T follicular helper cell (primary cell): ENCODE results near the gene PPFIA1.
"Not testable (repeated sequence)": the region's sequence is repeated elsewhere in the genome, so short reads cannot be mapped to it uniquely, and the experiment has no call there.

Experiments used
- DNase-seq: peaks from one replicate; pipeline ENCODE4 v3.0.0-alpha.2; 2020; ENCODE audit warnings: low read depth

PPFIA1 gene

DNA sequence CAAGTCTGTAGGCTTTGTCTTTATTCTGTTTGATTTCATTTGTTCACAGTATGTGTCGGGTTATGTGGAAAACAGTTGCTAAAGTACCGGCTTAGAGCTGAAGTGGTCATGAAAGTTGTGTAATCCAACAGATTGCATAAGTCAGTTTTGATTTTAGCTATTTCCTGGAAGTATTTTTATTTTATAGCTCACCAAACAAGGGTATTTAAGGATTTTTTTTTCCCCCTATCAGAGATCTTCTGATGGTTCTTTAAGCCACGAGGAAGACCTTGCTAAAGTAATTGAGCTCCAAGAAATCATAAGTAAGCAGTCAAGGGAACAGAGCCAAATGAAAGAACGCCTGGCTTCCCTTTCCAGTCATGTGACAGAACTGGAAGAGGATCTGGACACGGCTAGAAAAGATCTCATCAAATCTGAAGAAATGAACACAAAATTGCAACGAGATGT is 55.9 kb downstream of the PPFIA1 start:
- no peak for DNase-seq

- no peak for DNase-seq
Observed at GRCh38 chr11:70326833-70327232, 56.3 kb downstream of the PPFIA1 start.

- no peak for DNase-seq
Observed at GRCh38 chr11:70327717-70328116, 57.2 kb downstream of the PPFIA1 start.

GRCh38 chr11:70328556-70328955 is 58.1 kb downstream of the PPFIA1 start:
- no peak for DNase-seq

DNA sequence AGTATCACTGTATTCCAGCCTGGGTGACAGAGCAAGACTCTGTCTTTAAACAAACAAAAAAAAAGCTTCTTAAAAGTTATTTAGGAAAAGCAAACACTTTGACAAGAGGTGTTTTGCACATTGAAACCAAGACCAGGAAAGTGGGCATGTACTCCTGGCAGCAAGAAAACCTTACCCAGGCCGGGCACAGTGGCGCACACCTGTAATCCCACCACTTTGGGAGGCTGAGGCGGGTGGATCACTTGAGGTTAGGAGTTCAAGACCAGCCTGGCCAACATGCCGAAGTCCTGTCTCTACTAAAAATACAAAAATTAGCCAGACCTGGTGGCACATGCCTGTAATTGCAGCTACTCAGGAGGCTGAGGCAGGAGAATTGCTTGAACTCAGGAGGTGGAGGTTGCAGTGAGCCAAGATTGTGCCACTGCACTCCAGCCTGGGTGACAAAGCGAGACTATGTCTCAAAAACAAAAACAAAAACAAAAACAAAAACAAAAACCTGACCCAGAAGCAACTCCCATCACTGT is 60.9 kb downstream of the PPFIA1 start:
- not testable (repeated sequence) for DNase-seq

- no peak for DNase-seq
Observed at GRCh38 chr11:70331901-70332300, 61.4 kb downstream of the PPFIA1 start.

GRCh38 chr11:70332567-70332966 is 62.1 kb downstream of the PPFIA1 start:
- no peak for DNase-seq

DNA sequence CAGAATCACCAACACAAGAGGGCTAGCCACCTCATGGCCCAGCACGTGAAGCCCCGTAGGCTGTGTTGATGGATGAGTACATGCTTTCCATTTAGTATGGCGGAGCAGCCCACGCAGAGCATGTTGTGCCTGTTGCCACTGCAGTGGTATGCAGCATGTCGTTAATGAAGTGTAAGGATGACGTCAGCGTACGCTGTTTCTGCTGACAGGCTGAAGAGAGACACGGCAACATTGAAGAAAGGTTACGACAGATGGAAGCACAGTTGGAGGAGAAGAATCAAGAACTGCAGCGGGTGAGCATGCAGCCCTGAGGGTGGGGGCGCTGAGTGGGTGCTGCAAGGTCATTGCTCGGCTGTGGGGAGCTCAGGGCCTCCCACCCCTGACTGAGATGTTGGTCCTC is 62.8 kb downstream of the PPFIA1 start:
- no peak for DNase-seq

DNA sequence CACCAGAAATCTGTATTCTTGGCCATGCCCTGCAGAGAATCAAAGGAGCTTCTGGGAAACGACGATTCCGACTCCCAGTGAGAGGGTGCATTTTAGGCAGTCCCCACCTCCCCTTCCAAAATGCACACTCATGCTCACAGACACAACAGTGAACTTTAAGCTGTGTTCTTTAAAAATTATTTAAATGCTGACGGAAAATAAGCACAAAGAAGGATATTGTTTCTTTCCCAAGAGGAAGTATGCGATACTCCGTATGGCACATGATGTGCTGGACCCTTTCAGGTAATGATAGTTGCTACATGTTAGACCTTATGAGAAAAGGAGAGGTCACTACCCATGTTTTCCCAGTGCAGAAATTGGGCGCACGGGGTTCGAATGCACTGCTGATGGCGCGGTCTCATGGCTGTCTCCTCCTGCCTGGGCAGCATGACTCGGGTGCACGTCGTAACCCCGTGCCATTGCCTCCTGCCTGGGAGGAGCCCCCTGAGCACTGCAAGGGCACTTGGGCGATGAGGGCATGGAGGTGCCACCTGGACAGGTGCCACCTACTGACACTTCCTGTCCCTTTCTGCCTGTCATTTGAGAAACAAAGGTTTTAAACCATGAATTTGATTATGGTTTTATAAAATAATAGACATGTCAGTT is 64.0 kb downstream of the PPFIA1 start:
- no peak for DNase-seq

- DNase-seq: no peak
Observed at GRCh38 chr11:70335511-70335910, 65.0 kb downstream of the PPFIA1 start.

DNA sequence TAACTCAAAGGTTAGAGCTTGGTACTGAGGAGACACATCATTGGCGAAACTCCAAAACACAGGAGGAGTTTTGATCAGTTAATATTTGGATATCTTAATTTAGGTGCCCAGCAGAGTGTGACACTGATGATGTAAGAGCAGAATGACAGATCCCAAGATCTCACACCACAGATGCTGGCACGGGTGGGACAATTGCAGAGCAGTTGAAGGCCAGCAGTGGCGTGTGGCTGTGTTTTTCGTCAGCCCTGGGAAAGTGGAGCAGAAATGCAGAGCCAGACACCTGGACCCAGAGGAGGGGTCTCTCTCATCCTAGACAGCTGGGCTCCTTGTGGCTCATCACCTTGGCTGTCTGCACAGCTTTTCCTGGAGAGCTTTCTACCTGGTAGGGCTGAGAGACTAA is 68.1 kb downstream of the PPFIA1 start:
- no peak for DNase-seq

DNA sequence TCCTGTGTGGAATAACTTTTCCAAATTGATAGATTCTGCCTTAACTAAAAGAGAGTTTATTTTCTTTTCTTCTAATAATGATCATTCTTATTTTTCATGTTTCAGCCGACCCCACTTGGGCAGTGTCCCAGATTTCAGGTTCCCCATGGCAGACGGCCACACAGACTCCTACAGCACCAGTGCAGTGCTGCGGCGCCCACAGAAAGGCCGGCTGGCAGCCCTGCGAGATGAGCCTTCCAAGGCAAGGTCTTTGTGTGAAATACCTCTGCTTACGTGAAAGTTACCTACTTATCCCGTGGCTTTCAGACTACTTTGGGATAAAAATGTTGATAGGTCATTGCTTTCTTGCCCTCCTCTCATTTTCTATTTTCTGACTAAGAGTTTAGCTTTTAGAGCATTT is 68.6 kb downstream of the PPFIA1 start:
- DNase-seq: no peak

GRCh38 chr11:70341881-70342429 is 71.5 kb downstream of the PPFIA1 start:
- DNase-seq: no peak

- no peak for DNase-seq
Observed at GRCh38 chr11:70343636-70344035, 73.1 kb downstream of the PPFIA1 start.

DNA sequence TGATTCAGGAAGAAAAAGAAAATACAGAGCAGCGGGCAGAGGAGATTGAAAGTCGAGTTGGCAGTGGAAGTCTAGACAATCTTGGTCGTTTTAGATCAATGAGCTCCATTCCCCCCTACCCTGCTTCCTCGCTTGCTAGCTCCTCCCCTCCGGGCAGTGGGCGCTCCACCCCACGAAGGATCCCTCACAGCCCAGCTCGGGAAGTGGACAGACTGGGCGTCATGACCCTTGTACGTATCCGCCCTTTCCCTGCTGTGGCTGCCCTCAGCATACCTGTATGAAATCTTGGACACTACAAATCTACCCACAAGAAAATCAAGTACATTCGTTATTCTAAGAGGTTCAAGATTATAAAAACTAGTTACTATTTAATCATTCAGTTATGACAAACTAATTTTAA is 77.7 kb downstream of the PPFIA1 start:
- no peak for DNase-seq

- DNase-seq: no peak
Observed at GRCh38 chr11:70348608-70349007, 78.1 kb downstream of the PPFIA1 start.

- no peak for DNase-seq
Observed at GRCh38 chr11:70351646-70352045, 81.2 kb downstream of the PPFIA1 start.

GRCh38 chr11:70352100-70352499 is 81.6 kb downstream of the PPFIA1 start:
- no peak for DNase-seq

DNA sequence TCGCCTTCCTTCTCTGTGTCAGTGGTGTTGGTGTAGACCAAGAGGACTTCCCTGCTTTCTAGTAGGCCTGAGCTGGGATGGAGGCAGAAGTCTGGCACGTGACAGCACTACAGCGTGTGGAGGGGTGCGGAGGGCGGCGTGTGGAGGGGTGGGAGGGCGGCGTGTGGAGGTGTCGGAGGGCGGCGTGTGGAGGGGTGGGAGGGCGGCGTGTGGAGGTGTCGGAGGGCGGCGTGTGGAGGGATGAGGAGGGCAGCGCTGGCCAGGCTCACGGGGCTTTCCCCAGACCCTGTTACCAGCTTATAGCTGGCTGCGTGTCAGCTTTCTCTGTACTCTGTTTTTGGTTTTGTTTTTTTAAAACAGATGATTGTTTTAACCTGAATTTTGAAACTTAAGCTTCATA is 82.1 kb downstream of the PPFIA1 start:
- no peak for DNase-seq

GRCh38 chr11:70353329-70353728 is 82.8 kb downstream of the PPFIA1 start:
- no peak for DNase-seq

DNA sequence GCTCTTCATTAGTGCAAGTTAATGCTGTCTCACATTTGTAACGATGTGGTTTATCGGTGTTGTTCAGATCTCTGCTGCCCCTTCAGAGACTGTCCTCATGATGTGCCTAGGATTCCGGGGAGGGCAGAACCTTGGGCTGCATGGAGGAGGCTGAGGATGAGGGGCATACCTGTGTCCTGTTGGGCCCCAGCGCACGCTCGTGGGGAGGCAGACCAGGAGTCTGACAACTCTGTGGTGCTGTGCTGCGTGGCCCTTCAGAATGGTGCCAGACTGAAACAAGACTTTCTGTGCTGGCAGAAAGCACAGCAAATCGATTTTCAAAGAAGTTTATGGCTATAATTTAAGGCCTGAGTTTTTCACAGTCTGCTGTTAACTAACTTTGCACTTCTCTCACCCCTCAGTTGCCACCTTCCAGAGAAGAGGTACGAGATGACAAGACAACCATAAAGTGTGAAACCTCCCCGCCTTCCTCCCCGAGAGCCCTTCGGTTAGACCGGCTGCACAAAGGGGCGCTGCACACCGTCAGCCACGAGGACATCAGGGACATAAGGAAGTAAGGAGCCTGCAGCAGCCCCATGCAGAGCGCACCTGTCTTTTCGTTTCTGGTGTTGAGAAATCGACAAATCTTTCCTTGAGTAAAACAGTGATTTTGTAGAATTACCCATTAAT is 83.5 kb downstream of the PPFIA1 start:
- no peak for DNase-seq

DNA sequence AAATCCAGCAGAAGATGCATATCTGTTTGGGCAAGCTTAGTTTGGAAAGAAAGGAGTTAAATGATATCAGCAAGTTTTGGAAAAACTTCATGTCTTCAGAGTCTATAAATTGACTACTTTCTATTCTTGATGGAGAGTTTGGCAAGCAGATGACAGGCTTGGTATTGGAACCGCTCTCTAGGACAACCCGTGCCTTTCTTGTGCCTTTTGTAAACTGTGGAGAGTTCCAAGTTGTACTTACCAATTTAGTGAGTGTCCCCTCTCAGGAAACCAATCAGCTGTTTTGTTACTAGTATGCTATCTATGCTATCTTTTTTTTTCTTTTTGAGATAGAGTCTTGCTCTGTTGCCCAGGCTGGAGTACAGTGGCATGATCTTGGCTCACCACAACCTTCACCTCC is 84.1 kb downstream of the PPFIA1 start:
- no peak for DNase-seq

DNA sequence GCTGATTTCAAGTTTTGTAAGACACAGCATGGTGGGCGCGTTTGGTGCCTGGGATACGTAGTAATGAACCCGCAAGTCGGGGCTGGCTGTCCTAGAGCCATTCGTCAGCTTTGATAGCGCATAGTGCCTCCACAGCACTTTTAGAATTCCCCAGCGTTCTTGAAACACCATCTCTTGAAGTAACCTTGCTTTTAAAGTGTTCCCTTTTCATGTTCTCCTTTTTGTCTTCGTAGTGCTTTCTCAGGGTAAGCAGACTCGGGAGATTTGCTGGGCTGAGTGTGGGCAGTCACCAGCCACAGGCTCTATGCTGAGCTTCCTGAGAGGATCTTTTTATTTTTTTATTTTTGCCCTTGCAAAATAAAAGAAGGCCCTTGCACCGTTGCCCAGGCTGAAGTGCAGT is 88.3 kb downstream of the PPFIA1 start:
- DNase-seq: no peak
